Endothelial cell of hepatic sinusoid (primary cell): ENCODE results near the gene MIPEP.

Experiments used
- in situ Hi-C: cut with HindIII; loops from 2 replicates; pipeline ENCODE4 v1.10.0; 2017; ENCODE audit warnings: low sequenced_read_pairs

The MIPEP gene

GRCh38 chr13:23690668-23691067, 198.5 kb downstream of the MIPEP start:
- in situ Hi-C loops, result no loop called here

- in situ Hi-C loops, result no loop called here
Observed at GRCh38 chr13:23688336-23688735, 200.9 kb downstream of the MIPEP start.

DNA sequence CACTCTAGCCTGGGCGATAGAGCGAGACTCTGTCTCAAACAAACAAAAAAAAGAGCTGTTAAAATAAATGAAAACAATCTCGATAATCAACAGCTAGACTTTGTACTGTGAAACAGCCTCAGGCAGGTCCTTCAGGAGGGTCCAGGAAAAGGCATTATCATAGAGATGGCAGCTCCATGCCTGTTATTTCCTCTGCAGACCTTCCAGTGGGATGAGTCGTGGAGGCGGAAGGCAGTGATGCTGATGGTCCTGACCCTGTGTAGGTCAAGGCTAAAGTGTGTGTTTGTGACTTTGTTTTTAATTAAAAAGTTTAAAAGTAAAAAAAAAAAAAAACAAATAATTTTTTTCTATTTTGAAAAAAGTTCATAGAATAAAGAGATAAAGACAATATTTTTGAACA, 201.6 kb downstream of the MIPEP start:
- in situ Hi-C loops, result no loop called here

DNA sequence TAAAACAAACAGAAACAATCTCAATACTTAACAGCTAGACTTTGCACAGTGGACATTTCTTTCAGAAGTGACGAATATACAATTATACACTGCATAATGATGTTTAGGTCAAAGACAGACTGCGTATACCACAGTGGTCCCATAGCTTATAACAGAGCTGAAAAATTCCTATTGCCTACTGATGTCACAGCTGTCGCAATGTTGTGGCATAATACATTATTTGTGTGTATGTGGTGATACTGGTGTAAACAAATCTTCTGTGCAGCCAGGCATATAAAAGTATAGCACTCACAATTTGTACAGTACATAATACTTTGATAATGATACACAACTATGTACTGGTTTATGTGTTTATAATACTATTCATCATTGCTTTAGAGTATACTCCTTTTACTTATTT, 202.3 kb downstream of the MIPEP start:
- in situ Hi-C loops, result no loop called here

DNA sequence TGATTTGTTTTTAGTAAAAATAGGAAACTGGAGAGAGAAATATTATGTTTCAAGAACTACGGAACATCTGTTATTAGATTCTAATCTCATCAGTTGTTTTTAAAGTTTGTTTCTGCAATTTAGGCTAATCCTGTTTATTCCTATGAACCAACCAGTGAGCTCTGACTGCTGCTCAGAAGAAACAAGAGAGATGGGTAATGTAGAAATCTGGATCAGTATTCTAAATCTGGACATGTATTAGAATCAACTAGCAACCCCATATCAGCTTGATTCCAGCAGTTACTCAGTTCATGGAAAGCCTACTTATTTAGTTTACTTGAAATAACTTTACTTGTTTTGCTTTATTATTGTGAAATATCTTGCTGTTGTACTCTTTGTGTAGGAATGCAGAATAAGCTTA, 203.8 kb downstream of the MIPEP start:
- in situ Hi-C loops, result no loop called here

DNA sequence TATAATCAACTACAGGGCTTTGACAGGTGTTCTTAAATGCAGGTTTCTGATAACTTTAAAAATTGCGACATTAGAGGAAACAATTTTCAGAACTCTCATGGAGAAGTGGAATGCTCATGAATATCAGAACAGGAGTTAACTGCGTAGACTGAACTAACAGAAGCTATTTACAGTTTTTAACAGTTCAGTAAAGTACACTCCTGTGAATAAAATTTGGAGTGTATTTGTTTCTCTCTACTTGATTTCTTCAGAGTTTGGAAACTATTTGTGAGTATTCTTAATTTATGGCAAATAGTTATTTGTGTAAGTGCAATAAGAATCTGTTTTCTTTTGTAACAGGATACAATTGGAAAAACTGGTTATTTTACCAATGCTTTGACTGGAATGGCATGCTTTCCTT, 204.6 kb downstream of the MIPEP start:
- in situ Hi-C loops, result no loop called here

DNA sequence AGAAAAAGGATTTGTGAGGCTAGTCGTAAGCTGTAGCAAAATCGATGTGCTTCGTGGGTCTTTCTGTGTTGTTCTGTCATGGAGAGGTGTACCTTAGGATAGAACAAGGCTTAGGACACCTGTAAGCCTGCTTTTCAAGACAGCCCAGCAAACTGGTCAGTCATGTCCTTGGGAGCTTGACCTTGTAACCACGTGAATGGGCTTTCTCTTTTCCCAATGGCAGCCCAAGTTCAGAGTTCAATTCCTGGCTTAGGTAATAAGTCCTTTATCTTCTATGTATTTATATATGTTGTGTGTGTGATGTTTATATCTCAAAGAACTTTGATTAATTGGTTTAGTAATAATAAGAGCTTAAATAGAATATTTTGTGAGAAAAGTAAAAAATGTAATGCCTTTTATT, 206.1 kb downstream of the MIPEP start:
- in situ Hi-C loops, result no loop called here

DNA sequence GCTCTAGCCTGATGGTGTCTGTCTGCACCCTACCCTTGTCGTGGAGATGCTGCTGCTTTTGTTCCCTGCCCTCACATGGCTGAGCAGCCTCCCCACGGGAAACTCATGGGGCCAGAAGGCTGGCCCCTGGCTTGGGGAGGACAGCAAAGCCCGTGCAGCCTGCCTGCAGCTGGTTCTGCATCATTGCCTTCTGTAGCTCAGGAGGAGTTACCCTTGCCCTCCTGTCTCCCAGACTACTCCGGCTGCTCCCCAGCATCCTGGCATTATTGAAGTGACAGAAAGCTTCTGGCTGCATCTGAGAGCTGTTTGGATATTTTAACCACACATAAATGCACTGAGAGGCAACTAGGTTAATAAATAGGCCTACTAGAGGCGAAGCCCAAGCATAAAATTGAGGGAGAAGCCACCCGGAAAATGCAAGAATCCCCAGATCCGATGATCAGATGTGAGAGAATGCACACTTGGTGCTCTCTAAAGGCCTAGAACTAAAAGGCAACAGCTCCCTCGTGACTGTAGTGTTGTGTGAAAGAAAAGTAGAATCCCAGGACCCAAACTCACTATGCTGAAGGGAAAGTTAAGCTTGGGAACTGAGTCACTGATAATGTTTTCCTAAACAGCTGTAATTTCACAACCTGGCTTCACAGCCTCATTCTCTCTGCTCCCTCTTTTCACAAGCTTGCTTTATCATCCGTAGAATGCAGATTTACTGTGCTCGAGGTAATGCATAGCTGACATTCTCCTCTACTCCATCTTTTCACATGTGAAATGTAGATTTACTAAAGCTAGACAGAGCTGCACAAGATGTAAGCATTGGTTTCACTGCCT, 208.1 kb downstream of the MIPEP start:
- in situ Hi-C loops, result no loop called here
